Esophagus squamous epithelium (tissue), 4 donors: ENCODE results near the gene S100A7.

ENCODE experiments used
- POLR2A ChIP-seq, 4 donors: fragments of 450-650 bp; IDR thresholded peaks; one replicate each; pipeline ENCODE4 v1.6.1; 2017; ENCODE audit warnings: antibody characterized with exemption in 4 of 4, mild to moderate bottlenecking in 4 of 4, moderate library complexity in 3 of 4
- TF ChIP-seq, protein P1 (sequence below), 6 experiments: fragments of 450-650 bp in 4 of 6; fragments of 200-600 bp in 2 of 6; sonication (generic) in 2 of 6; IDR thresholded peaks; one replicate each; pipeline ENCODE4 v1.5.1; 2016 to 2019; ENCODE audit warnings: antibody characterized with exemption in 6 of 6, mild to moderate bottlenecking in 4 of 6, moderate library complexity in 4 of 6

GRCh38 chr1:153430166-153430553 is 30.3 kb downstream of the S100A7 start:
- TF ChIP-seq POLR2A (IDR thresholded peaks at IDR 0.05), result no peak
- TF ChIP-seq, protein P1, sequence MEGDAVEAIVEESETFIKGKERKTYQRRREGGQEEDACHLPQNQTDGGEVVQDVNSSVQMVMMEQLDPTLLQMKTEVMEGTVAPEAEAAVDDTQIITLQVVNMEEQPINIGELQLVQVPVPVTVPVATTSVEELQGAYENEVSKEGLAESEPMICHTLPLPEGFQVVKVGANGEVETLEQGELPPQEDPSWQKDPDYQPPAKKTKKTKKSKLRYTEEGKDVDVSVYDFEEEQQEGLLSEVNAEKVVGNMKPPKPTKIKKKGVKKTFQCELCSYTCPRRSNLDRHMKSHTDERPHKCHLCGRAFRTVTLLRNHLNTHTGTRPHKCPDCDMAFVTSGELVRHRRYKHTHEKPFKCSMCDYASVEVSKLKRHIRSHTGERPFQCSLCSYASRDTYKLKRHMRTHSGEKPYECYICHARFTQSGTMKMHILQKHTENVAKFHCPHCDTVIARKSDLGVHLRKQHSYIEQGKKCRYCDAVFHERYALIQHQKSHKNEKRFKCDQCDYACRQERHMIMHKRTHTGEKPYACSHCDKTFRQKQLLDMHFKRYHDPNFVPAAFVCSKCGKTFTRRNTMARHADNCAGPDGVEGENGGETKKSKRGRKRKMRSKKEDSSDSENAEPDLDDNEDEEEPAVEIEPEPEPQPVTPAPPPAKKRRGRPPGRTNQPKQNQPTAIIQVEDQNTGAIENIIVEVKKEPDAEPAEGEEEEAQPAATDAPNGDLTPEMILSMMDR (IDR thresholded peaks at IDR 0.05), result no peak
